Subcutaneous adipose tissue (tissue), 4 donors: ENCODE data around the gene DDX55. TPM values are rescaled to one million over a fixed set of nuclear protein-coding genes. Genes with fewer than 3 reads are reported as not detected.

Experiments used
- small RNA-seq: library from RNA; depleted of rRNA; stranded (forward); fragments of <200 nt; gene quantifications from one replicate; pipeline ENCODE3, GENCODE V24; 2016
- total RNA-seq, 4 donors: library from RNA; depleted of rRNA; stranded (reverse); fragments of >200 nt; gene quantifications; one replicate each; pipeline ENCODE4 v1.1.0, GENCODE V29; 2016
- TF ChIP-seq, protein P1 (sequence below): fragments of 450-650 bp; IDR thresholded peaks from one replicate; pipeline ENCODE4 v1.5.1; 2016; ENCODE audit warnings: low read depth, mild to moderate bottlenecking, control low read depth, antibody characterized with exemption, moderate library complexity

DDX55 gene
- total RNA-seq, 4 donors from 2014 or later: 16.5 to 35.6 (median 19.4) TPM

DNA sequence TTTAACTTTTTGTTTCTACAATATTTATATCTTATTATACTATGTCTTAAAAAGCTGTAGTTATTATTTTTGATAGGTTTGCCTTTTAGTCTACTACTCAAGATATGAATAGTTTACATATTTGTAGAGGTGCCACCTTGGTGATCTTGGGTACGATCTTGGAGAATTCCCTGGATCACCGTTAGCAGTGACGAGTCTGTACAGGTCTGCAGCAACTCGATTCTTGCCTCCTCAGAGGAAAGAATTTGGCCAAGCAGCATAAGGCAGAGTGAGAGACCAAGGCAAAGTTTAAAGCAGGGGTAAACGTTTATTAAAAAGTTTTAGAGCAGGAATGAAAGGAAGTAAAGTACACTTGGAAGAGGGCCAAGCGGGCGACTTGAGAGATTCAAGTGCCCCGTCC, 65.9 kb downstream of the DDX55 start:
- TF ChIP-seq, protein P1, sequence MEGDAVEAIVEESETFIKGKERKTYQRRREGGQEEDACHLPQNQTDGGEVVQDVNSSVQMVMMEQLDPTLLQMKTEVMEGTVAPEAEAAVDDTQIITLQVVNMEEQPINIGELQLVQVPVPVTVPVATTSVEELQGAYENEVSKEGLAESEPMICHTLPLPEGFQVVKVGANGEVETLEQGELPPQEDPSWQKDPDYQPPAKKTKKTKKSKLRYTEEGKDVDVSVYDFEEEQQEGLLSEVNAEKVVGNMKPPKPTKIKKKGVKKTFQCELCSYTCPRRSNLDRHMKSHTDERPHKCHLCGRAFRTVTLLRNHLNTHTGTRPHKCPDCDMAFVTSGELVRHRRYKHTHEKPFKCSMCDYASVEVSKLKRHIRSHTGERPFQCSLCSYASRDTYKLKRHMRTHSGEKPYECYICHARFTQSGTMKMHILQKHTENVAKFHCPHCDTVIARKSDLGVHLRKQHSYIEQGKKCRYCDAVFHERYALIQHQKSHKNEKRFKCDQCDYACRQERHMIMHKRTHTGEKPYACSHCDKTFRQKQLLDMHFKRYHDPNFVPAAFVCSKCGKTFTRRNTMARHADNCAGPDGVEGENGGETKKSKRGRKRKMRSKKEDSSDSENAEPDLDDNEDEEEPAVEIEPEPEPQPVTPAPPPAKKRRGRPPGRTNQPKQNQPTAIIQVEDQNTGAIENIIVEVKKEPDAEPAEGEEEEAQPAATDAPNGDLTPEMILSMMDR: no peak

Small RNA genes within 50 kb of the gene (small RNA-seq; reads per million reads assigned to genes)
- gene SNORA9B: not detected

Other genes starting within 250 kb of the DDX55 start
- gene SBNO1, start 237.3 kb upstream of the DDX55 start, total RNA-seq: 10 to 100 TPM; 19.2 to 26.2 (median 21.4) TPM
- 10 to 100 TPM; 19.7 to 46.3 (median 28.2) TPM for gene KMT5A, start 218.0 kb upstream of the DDX55 start, total RNA-seq
- 10 to 100 TPM in 1 of 4 donors, 1 to 10 TPM in 3; 6.7 to 11.7 (median 9.6) TPM for gene RILPL2, start 165.4 kb upstream of the DDX55 start, total RNA-seq
- gene SNRNP35, start 144.0 kb upstream of the DDX55 start, total RNA-seq: 10 to 100 TPM in 1 of 4 donors, 1 to 10 TPM in 3; 8.7 to 16.8 (median 9.2) TPM
- 10 to 100 TPM in 3 of 4 donors, 1 to 10 TPM in 1; 7.3 to 24.7 (median 12.0) TPM for gene RILPL1, start 68.4 kb upstream of the DDX55 start, total RNA-seq
- 100 to 1,000 TPM; 106 to 259 (median 144) TPM for gene TMED2, start 17.5 kb upstream of the DDX55 start, total RNA-seq
- gene EIF2B1, start 31.6 kb downstream of the DDX55 start, total RNA-seq: 10 to 100 TPM; 57.6 to 94.5 (median 70.4) TPM
- 10 to 100 TPM; 14.3 to 32.1 (median 18.9) TPM for gene GTF2H3, start 31.7 kb downstream of the DDX55 start, total RNA-seq
- gene TCTN2, start 69.0 kb downstream of the DDX55 start, total RNA-seq: 1 to 10 TPM; 4.5 to 7.7 (median 5.5) TPM
- 10 to 100 TPM; 17.0 to 27.7 (median 19.3) TPM for gene ATP6V0A2, start 110.3 kb downstream of the DDX55 start, total RNA-seq
- gene DNAH10, start 160.2 kb downstream of the DDX55 start, total RNA-seq: under 1 TPM; under 0.01 to 0.19 (median 0.08) TPM